IPS-18c (cell line): ENCODE results near the gene CMTM2.
"Not testable (repeated sequence)": the region's sequence is repeated elsewhere in the genome, so short reads cannot be mapped to it uniquely, and the experiment has no call there.

Experiments used
- H3K4me3 ChIP-seq: 2 replicates; pipeline ENCODE4 v1.7.0; 2013; ENCODE audit warnings: low read depth, mild to moderate bottlenecking, low read length, moderate library complexity; ENCODE audit not compliant: insufficient read depth
- H3K9me3 ChIP-seq: one replicate; pipeline ENCODE4 v1.6.1; 2013; ENCODE audit warnings: mild to moderate bottlenecking, low read length, moderate library complexity; ENCODE audit not compliant: control insufficient read depth, insufficient read depth

Gene CMTM2

DNA sequence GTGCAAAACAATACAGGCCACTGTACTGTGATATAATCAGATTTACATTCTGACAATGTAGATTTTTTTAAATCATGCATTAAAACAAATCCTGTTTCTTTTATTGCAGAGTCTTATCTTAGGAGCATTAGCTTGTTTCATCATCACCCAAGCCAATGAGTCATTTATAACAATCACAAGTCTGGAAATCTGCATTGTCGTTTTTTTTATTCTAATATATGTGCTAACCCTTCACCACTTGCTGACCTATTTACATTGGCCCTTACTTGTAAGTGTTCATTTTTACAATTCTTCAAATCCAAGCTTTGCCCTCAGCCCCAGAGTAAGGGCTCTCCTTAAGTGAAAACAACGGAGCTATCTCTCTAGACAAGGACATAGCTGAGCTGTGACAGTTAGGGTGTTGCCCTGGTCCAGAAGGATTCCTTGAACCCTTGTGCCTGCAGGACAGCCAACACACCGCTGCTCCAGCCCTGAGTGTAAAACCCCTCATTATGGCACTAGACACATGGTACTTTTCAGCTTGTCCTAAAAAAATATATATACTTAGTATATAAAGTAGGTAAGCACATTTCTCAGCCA lies 9.3 kb upstream of the CMTM2 start:
- Histone ChIP-seq H3K9me3 (no peaks in the 10 kb centered on the region), H3K4me3 (no peak overlapping the region)

DNA sequence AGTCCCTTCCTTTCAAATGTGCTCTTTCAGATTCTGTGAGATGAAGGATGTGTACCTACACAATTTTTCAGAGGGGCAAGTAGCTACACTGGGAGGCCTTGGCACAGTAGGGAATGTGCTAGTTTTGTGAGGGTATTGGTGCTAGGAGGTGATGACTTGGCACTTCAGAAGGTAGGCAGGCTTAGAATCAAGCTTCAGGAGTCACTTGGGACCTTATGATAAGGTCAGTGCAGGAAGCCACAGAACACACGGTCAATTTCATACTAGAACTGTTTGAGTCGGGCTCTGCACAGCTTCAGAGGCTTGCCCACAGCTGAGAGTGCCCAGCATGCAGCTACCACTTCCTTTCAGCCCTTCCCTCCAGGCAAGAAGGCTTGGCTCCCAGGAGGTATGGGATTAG lies 6.9 kb upstream of the CMTM2 start:
- H3K4me3 ChIP-seq, result no peak overlapping the region
- H3K9me3 ChIP-seq, result no peaks in the 10 kb centered on the region

DNA sequence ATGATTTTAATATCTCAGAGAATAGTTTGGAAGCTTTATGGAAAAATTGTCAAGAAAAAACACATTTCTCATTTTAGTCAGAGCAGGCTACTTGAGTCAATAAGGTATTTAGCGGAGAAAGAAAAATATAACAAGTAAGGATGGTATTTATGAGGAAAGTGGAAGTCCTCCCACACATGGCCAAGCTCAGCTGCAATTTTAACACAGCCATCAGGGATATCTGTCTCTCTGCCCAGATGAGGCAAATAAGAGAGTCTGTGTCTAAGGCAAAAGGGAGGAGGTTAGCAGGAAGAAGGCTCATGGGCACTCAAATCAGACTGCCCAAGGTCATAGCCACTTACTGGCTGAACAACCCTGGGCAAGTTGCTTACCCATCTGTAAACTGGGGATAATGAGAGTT lies 5.2 kb upstream of the CMTM2 start:
- H3K4me3 ChIP-seq, result no peak overlapping the region
- no peaks in the 10 kb centered on the region for H3K9me3 ChIP-seq

DNA sequence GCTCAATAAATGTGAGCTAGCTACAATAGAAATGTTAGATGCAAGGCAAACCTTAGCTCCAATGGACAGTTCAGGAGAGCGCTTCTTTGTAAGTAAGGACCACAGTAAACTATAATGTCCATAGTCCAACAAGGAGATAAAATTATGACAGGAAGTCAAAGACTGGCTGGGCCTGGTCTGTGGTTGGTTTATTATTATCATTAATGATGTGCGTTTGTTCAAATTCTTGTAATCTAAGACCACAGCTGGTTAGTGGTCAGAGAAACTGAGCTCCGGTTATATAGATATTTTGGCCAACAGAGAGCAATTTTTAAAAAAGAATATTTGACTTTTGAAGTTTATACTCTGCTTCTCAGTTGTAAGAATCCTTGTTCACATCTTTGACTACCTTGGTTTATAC lies 4.7 kb upstream of the CMTM2 start:
- Histone ChIP-seq H3K4me3 (no peak overlapping the region), H3K9me3 (no peaks in the 10 kb centered on the region)

DNA sequence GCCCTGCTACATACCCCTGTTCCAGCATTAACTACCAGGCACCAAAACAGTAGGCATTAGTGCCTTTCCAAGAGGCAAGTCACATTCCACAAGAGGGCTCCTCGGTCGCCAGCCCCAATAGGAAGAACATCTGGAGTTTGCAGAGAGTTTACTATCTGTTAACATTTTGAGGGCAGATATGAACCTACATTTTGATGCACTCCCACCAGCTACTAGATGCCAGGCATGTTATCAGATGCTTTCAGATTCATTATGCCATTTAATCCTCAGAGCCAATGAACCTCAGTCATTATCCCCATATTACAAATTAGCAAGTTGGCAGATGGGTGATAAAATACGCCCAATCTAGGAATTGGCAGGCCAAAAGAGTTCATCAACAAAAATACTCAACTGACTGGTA lies 4.2 kb upstream of the CMTM2 start:
- Histone ChIP-seq H3K4me3 (no peak overlapping the region), H3K9me3 (no peaks in the 10 kb centered on the region)

DNA sequence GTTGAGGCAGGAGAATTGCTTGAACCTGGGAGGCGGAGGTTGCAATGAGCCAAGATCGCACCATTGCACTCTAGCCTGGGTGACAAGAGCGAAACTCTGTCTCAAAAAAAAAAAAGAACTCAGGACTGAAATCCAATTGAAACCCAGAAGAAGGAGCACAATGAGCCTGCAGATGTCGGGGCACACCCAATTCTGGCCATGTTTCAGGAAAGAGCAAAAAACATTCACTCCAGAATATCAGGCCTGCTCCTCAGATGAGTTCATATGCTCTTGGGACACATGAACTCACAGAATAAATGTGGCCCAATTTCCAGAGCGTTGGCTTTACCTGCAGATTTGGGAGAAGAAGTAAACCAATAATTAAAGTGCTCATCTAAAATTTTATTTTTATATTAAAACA lies 3.0 kb upstream of the CMTM2 start:
- Histone ChIP-seq H3K4me3 (no peak overlapping the region), H3K9me3 (no peaks in the 10 kb centered on the region)

DNA sequence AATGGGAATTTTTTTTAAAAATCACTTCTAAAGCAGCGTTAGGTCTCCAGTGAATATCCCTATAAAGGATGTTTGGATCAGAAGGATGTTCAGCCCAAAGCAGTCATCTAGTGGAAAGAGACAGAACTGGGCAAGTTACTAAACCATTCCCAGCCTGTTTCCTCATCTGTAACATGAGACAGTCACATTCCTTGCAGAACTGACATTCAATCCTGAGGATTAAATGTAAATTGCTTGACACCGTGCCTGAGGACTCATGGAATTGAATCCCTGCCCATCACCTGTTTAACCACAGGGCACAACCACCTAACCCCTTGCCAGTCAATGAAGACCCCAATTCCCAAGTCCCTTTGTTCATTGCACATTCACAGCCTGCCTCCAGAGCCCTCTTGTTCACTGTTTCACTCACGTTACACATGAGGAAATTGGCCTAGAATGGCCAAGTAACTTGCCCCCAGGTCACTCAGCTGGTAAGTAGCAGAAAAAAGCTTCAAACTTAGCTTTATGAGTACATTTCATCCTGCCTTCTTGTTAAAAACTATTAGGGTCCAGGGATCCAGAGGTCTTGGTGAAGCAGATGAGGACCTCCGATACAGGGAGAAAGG lies 1.4 kb downstream of the CMTM2 start:
- no peaks in the 10 kb centered on the region for H3K9me3 ChIP-seq

DNA sequence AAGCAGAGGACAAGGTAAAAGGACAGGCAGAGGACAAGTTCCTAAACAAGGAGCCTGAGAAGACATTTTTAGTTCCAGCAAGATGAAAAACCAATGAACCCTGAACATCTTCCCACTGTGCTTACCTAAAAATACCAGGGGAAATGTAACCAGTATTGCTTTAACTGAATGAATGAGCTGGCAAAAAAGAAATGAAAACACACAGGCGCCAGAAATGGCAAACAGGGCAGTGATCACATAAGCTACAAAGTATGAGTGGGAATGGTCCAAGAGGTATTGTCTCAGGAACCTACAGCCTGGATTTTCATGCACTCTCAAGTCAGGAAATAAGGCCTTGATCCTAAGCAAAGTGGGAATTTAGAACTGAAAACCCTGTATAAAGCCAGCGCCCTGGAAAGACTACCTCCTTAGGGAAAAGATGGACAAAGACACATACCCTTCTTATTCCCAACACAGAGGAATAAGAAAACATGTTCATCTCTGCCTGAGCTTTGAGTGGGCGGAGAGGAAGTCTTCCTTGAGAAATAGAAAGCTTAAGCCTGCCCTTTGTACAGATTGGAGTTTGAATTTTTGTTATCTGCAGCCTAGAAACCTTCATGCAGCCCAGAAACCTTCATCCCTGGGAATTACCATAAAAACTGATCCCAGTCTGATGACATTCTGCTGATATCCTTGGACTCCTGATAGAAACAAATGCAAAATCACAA lies 2.1 kb downstream of the CMTM2 start:
- H3K9me3 ChIP-seq, result no peaks in the 10 kb centered on the region
- H3K4me3 ChIP-seq, result no peak overlapping the region

More for the DNA sequence above, 1.4 kb downstream of the CMTM2 start:
- no peak overlapping the region for H3K4me3 ChIP-seq

DNA sequence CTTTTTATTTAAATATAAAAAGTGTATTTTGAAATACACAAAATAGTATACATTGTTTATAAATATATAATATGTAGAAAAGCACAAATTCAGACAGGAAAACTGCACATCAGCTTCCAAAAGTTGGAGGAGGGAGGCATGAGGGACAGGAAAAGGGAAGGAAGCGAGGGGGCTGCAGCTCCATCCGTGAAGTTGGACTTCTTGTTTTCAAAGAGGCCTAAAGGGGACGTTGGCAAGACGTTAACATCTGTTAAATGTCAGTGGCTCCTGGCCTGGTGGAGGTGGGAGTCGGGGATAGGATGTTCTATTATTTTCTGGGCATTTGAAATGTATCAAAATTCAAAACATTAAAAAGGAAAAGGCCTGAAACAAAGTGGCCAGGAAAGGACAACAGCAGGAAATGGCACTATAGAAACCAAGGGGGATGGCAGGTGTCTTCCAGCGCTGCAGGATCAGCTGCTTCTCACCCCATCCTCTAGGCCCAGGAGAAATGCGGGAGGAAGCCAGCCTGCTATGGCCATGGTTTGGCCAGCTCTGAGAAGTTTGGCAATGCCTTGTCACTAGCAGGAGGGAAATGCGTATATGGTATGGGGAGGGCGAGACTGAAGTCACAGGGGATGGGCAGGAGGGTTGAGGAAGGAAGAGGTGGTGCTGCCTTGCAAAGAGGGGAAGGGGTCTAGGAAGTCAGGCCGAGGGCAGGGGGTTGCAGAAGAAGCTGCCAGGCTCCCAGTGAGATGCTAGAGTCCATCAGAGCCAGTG lies 6.4 kb downstream of the CMTM2 start:
- Histone ChIP-seq H3K9me3 (no peaks in the 10 kb centered on the region), H3K4me3 (no peak overlapping the region)

DNA sequence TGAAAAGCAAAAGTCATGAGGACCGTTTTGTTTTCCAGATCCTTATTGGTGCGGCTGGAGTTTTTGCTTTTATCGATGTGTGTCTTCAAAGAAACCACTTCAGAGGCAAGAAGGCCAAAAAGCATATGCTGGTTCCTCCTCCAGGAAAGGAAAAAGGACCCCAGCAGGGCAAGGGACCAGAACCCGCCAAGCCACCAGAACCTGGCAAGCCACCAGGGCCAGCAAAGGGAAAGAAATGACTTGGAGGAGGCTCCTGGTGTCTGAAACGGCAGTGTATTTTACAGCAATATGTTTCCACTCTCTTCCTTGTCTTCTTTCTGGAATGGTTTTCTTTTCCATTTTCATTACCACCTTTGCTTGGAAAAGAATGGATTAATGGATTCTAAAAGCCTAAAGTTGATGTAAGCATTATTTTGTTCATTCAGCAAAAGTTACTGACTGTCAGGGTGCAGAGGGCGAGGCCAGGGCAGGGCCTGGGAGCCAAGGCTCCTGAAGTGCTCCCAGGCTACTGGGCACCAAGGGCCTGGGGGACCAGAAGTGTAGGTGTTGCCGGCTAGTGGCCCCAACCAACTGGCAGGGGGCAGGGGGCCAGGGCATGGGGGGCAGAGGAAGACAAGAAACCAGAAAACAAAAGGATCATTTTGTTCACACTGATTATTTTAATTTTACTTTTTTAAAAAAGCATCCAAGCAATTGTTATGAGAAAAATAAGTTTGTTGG lies 8.8 kb downstream of the CMTM2 start:
- Histone ChIP-seq H3K4me3 (no peak overlapping the region), H3K9me3 (no peaks in the 10 kb centered on the region)

DNA sequence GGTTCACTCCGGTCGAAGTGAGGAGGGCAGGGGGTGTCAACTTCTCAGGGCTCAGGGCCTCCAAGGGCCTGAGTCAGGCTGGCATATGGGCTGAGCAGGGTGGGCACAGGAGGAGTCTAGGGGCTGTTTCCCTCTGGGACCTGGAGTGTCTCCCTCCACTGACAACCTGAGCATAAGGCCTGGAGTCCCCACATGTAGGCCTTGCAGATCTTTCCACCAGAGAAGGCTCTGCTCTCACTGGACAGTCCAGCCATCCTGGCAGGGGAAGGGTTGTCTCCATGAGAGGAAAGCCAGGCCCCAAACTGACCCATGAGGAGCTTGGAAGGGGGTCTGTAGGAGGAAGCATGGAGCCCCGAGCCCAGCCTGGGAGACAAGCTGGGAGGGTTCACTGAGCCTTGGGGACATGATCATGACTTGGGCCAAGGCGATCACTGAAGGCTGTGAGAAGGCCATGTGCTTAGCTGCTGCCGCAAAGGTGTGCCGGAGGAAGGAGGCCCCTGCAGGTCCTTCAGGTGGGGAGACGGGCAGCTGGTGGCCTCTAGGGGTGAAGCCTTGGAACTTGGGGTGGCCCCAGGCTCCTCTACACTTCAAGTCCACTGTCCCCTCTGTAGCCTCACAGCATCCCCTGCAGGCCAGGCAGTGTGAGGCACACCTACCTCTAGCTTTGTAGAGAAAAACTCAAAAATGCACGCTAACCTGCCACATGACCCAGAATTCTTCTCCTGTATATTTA lies 9.9 kb downstream of the CMTM2 start:
- Histone ChIP-seq H3K4me3 (no peak overlapping the region), H3K9me3 (no peaks in the 10 kb centered on the region)

DNA sequence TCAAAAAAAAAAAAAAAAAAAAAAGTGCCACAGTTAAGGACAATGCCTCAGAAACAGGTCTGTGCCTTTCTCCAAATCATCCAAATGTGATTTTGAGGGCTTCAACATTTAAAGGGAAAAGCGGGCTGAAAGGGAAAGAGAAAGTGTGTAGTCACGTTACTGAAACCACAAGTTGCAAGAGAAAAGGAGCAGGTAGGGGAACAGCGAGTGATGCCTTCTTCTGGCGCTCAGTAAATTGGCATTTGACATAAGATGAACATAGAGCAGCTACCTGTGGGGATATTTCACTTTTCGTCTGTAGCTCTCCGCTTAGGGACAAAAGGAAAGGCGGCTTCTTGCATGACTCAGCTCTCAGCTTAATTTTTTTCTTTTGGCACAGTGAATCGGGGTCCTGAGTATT lies 11.1 kb downstream of the CMTM2 start:
- Histone ChIP-seq H3K9me3 (no peaks in the 10 kb centered on the region), H3K4me3 (no peak overlapping the region)

DNA sequence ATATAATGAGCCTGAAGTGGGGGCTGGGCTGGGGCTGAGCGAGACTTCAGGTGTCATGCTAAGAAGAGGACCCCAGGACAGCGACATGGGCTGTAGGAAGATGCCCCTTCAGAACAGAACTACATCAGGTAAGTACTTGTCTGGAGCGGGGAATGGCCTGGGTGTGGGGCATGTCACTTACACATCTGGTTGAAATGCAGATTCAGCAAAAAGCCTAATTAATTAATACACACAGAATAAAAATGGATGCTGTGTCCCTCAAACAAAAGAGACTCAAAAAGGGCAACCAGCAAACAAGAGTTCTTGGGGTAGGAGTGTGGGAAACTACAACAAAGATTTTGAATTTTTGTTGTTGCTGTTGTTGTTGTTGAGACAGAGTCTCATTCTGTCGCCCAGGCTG lies 11.8 kb downstream of the CMTM2 start:
- no peak overlapping the region for H3K4me3 ChIP-seq
- no peaks in the 10 kb centered on the region for H3K9me3 ChIP-seq

DNA sequence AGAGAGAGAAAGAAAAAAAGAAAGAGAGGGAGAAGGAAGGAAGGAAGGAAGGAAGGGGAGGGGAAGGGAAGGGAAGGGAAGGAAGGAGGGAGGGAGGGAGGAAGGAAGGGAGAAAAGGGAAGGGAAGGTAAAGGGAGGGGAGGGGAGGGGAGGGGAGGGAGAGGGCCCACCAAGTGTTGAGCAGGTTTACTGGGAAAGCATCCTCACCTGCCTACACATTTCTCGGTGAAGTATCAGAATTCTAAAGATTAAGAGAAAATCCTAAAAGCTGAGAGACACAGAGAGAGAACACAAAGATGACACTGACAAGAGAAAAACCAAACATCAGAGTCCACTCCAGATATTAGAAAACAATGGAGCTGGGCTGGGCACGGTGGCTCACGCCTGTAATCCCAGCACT lies 13.0 kb downstream of the CMTM2 start:
- Histone ChIP-seq H3K9me3 (no peaks in the 10 kb centered on the region), H3K4me3 (no peak overlapping the region)

DNA sequence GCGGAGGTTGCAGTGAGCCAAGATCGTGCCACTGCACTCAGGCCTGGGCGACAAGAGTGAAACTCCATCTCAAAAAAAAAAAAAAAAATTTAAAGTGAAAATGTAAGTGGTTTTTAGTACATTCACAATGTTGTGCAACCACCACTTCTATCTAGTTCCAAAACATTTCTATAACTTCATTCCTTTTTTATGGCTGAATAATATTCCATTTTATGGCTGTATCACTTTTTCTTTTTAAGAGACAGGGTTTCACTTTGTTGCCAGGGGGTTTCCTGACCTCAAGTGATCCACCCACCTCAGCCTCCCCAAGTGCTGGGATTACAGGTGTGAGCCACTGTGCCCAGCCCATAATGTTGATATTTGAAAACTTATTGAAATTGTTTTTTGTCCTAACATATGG lies 13.6 kb downstream of the CMTM2 start:
- no peak overlapping the region for H3K4me3 ChIP-seq
- no peaks in the 10 kb centered on the region for H3K9me3 ChIP-seq

DNA sequence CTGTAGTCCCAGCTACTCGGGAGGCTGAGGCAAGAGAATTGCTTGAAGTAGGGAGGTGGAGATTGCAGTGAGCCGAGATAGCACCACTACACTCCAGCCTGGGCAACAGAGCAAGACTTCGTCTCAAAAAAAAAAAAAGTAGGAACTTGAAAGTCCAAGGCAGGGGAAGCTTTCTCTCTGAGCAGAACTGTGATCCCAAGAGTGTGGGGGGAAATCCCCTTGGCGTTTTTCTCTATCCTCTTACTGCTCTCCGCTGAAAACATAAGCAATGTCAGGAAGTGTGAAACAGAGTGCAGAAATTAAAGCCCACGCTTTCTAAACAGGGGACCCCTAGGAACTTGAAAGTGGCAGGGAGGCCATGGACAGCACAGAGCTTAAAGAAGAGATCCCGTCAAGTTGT lies 15.5 kb downstream of the CMTM2 start:
- H3K9me3 ChIP-seq, result no peaks in the 10 kb centered on the region
- no peak overlapping the region for H3K4me3 ChIP-seq

DNA sequence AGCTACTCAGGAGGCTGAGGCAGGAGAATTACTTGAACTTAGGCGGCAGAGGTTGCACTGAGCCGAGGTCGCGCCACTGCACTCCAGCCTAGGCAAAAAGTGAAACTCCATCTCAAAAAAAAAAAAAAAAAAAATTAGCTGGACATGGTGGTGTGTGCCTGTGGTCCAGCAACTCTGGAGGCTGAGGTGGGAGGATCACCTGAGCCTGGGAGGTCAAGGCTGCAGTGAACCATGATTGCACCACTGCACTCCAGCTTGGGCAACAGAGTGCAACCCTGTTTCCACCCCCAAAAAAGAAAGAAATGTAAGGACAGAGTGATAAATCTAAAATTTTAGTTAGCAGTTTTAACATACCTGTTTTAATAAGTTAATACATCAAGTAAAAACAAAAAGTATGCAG lies 17.3 kb downstream of the CMTM2 start:
- H3K4me3 ChIP-seq, H3K9me3 ChIP-seq: not testable (repeated sequence)
